OCI-LY1 (cell line): ENCODE results near the gene SLC25A39.

ENCODE experiments used
- H2AFZ ChIP-seq: fragments of 200-600 bp; sonication (generic), shearing (Covaris generic); 2 replicates; pipeline ENCODE4 v1.6.0; 2014; ENCODE audit warnings: antibody characterized with exemption, mild to moderate bottlenecking, low read length
- H3F3A ChIP-seq: fragments of 200-600 bp; sonication (generic), shearing (Covaris generic); 2 replicates; pipeline ENCODE4 v1.6.0; 2014; ENCODE audit warnings: mild to moderate bottlenecking, antibody characterized with exemption, low read length, moderate library complexity; ENCODE audit not compliant: insufficient read depth
- H3K27ac ChIP-seq: fragments of 200-600 bp; sonication (generic); 2 replicates; pipeline ENCODE4 v1.5.1; 2014; ENCODE audit warnings: low read length, mixed run types, mild to moderate bottlenecking, low read depth; ENCODE audit not compliant: poor library complexity, severe bottlenecking
- H3K27me3 ChIP-seq: fragments of 200-600 bp; sonication (generic); 2 replicates; pipeline ENCODE4 v1.6.0; 2014; ENCODE audit warnings: antibody characterized with exemption, mild to moderate bottlenecking, low read length, moderate library complexity; ENCODE audit not compliant: insufficient read depth
- H3K36me3 ChIP-seq: fragments of 200-600 bp; sonication (generic); 2 replicates; pipeline ENCODE4 v1.6.1; 2014; ENCODE audit warnings: mild to moderate bottlenecking, antibody characterized with exemption, low read length, moderate library complexity, mixed read lengths; ENCODE audit not compliant: insufficient read depth
- H3K4me1 ChIP-seq: fragments of 200-600 bp; sonication (generic); 2 replicates; pipeline ENCODE4 v1.5.1; 2014; ENCODE audit warnings: mild to moderate bottlenecking, low read length, moderate library complexity; ENCODE audit not compliant: insufficient read depth, severe bottlenecking
- H3K4me2 ChIP-seq: fragments of 200-600 bp; sonication (generic), shearing (Covaris generic); 2 replicates; pipeline ENCODE4 v1.6.1; 2014; ENCODE audit warnings: low read length
- H3K4me3 ChIP-seq: fragments of 200-600 bp; sonication (generic); 2 replicates; pipeline ENCODE4 v1.5.1; 2014; ENCODE audit warnings: low read length, low read depth, mild to moderate bottlenecking, mixed read lengths; ENCODE audit not compliant: poor library complexity, severe bottlenecking
- H3K79me2 ChIP-seq: fragments of 200-600 bp; shearing (Covaris generic); 2 replicates; pipeline ENCODE4 v1.6.1; 2016; ENCODE audit warnings: mixed run types, low read length, mixed read lengths; ENCODE audit not compliant: insufficient read depth
- H3K9ac ChIP-seq: fragments of 200-600 bp; sonication (generic), shearing (Covaris generic); 2 replicates; pipeline ENCODE4 v1.6.1; 2014; ENCODE audit warnings: mild to moderate bottlenecking, low read length, mixed read lengths
- H3K9me2 ChIP-seq: fragments of 200-600 bp; sonication (generic), shearing (Covaris generic); 2 replicates; pipeline ENCODE4 v1.6.1; 2014; ENCODE audit warnings: low read depth, mild to moderate bottlenecking, low read length, mixed read lengths
- H3K9me3 ChIP-seq: fragments of 200-600 bp; shearing (Covaris generic); 2 replicates; pipeline ENCODE4 v1.6.1; 2014; ENCODE audit warnings: low read length, mixed read lengths
- H4K20me1 ChIP-seq: fragments of 200-600 bp; sonication (generic), shearing (Covaris generic); 2 replicates; pipeline ENCODE4 v1.6.0; 2016; ENCODE audit warnings: mild to moderate bottlenecking, low read length; ENCODE audit not compliant: insufficient read depth
- EZH2 ChIP-seq: fragments of 200-600 bp; sonication (generic), shearing (Covaris generic); IDR thresholded peaks from 2 replicates; pipeline ENCODE4 v1.8.0; 2017; ENCODE audit warnings: borderline replicate concordance, mixed run types, mild to moderate bottlenecking, antibody characterized with exemption, low read length, moderate library complexity, mixed read lengths
- TF ChIP-seq, protein P1 (sequence below): fragments of 200-600 bp; sonication (generic), shearing (Covaris generic); IDR thresholded peaks from 2 replicates; pipeline ENCODE4 v1.5.1; 2017; ENCODE audit warnings: mild to moderate bottlenecking, antibody characterized with exemption, low read length, moderate library complexity, mixed read lengths

Gene SLC25A39

DNA sequence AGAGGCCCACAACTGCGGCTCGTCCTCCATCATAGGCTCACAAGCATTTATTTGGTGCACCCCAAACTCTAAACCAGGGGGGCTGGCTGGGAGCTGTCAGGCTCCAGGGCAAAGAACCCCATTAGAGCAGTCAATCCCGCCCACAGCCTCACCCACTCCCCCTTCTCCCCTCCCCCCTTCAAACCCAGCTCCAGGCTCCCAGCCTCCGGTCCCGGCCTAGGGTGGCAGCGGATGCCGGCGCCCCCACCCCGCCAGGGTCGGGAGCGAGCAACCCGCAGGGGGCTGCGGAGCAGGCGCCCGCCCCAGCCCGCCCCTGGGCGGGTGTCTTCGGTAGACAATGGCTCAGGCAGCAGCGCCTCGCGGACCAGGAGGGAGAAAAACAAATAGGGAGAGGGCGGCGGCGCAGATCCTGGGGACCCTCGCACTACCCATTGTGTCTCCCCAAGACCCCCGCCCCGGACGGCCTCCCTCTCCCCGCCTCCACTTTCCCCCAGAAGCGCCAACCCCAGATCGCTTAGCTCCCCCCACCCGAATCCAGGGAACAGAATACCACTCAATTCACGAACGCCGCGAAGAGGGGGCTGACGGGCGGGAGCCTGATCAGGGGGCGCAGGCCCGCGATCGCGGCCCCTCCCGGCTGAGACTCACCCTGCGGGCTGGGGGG lies 38.5 kb upstream of the SLC25A39 start:
- no peak for TF ChIP-seq EZH2
- TF ChIP-seq, protein P1, sequence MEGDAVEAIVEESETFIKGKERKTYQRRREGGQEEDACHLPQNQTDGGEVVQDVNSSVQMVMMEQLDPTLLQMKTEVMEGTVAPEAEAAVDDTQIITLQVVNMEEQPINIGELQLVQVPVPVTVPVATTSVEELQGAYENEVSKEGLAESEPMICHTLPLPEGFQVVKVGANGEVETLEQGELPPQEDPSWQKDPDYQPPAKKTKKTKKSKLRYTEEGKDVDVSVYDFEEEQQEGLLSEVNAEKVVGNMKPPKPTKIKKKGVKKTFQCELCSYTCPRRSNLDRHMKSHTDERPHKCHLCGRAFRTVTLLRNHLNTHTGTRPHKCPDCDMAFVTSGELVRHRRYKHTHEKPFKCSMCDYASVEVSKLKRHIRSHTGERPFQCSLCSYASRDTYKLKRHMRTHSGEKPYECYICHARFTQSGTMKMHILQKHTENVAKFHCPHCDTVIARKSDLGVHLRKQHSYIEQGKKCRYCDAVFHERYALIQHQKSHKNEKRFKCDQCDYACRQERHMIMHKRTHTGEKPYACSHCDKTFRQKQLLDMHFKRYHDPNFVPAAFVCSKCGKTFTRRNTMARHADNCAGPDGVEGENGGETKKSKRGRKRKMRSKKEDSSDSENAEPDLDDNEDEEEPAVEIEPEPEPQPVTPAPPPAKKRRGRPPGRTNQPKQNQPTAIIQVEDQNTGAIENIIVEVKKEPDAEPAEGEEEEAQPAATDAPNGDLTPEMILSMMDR, result no peak
- Histone ChIP-seq H4K20me1 (no peaks in the 10 kb centered on the region), H3K9ac (peak overlapping the region; percentile 43; the same call in 1 of the 2 replicates), H3K79me2 (no peaks in the 10 kb centered on the region), H3F3A (no peaks in the 10 kb centered on the region), H3K36me3 (no peaks in the 10 kb centered on the region), H3K27me3 (peaks cover 4% of the 10 kb centered on the region), H2AFZ (no peak overlapping the region), H3K9me3 (no peaks in the 10 kb centered on the region), H3K4me2 (peak overlapping the region; percentile 75), H3K4me1 (peaks cover 10% of the 10 kb centered on the region), H3K4me3 (peak overlapping the region; percentile 63), H3K27ac (no peak overlapping the region), H3K9me2 (no peaks in the 10 kb centered on the region)

DNA sequence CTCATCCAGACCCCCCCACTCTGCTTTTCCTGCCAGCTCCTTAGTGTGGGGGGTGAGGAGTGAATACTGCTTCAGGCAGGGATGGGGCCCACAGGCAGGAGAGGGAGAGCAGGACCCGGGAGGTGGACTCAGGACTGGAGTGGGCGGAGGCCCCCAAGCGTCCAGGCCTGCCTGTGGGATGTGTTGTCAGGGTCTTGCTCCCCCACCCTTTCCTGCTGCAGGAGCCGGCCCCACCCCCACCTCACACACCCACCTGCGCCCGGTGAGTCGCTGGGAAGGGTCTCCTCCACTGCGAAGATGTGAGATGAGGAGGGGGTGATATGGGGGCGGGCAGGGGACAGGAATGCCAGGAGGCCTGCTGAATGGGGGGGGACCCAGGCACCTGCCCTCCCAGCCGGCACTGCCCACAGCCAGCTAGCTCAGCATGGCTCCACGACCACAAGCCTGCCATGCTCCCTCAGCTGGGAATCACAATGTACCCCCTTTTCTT lies 37.9 kb upstream of the SLC25A39 start:
- Histone ChIP-seq H3K9me2 (no peaks in the 10 kb centered on the region), H3K4me3 (peak overlapping the region; percentile 63), H3K36me3 (no peaks in the 10 kb centered on the region), H4K20me1 (no peaks in the 10 kb centered on the region), H3K4me1 (peaks cover 10% of the 10 kb centered on the region), H3K9me3 (no peaks in the 10 kb centered on the region), H3F3A (no peaks in the 10 kb centered on the region), H3K27me3 (peaks cover 4% of the 10 kb centered on the region), H3K4me2 (peak overlapping the region; percentile 75), H2AFZ (no peak overlapping the region), H3K27ac (no peak overlapping the region), H3K9ac (no peak overlapping the region), H3K79me2 (no peaks in the 10 kb centered on the region)
- no peak for TF ChIP-seq EZH2
- TF ChIP-seq, protein P1, result no peak

DNA sequence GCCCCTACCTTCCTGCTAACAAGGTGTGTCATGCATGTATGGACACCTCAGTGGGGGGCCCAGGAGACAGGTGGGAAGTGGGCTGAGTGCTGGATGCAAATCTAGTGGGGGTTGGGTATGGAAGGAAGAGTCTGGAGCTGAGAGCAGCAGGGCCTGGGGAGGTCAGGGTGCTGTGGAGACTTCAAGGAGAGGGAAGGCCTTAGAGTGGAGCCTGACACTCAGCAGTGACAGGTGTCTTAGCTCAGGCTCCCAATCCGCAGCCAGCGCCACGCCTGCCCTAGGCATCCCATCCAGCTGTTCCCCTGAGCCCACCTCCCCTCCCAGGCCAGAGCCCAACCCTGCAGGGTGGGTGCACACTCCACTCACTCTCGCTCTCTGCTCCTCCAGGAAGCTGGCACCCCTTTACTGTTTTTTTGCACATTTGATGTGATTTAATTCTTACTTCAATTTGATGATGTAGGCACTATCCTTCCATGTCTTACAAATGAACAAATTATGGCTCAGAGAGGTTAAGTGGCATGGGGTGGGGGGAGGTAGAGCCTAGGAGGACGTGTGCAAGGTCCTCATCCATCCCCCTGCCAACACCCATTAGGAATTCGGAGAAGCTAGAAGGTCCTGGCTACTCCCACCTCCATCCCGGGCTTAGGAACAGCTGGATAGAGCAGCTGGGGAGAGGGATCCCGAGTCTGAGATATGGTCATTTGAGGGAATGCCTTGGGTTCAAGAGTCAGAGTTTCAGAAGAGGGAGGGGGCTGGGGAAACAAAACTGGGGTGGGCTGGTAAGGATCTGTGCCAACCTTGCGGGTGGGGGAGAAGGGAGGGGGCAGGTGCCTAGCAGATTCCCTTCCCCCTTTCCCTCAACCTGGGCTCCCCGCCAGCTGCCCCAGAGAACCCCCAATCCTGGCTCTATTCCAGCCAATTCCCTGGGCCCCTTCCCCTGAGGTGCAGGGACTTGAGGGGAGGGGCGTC lies 37.0 kb upstream of the SLC25A39 start:
- no peak for TF ChIP-seq EZH2
- TF ChIP-seq, protein P1, result no peak
- no peak overlapping the region for H2AFZ ChIP-seq
- H3K36me3 ChIP-seq, result no peaks in the 10 kb centered on the region
- H3K4me1 ChIP-seq, result peaks cover 10% of the 10 kb centered on the region
- H3K4me3 ChIP-seq, result no peak overlapping the region
- peaks cover 4% of the 10 kb centered on the region for H3K27me3 ChIP-seq
- no peaks in the 10 kb centered on the region for H3K79me2 ChIP-seq
- H3K9me3 ChIP-seq, result no peaks in the 10 kb centered on the region
- no peak overlapping the region for H3K4me2 ChIP-seq
- H3K9me2 ChIP-seq, result no peaks in the 10 kb centered on the region
- no peak overlapping the region for H3K9ac ChIP-seq
- no peaks in the 10 kb centered on the region for H3F3A ChIP-seq
- H4K20me1 ChIP-seq, result no peaks in the 10 kb centered on the region
- no peak overlapping the region for H3K27ac ChIP-seq
